SH-SY5Y (cell line): ENCODE results near the gene ABCC4.

Experiments used
- GATA2 ChIP-seq: IDR thresholded peaks from 2 replicates; pipeline ENCODE4 v1.6.1; 2011; ENCODE audit warnings: mild to moderate bottlenecking, low read depth, low read length
- GATA3 ChIP-seq: IDR thresholded peaks from 2 replicates; pipeline ENCODE4 v1.6.1; 2011; ENCODE audit warnings: low read depth, mild to moderate bottlenecking, low read length, moderate library complexity

DNA sequence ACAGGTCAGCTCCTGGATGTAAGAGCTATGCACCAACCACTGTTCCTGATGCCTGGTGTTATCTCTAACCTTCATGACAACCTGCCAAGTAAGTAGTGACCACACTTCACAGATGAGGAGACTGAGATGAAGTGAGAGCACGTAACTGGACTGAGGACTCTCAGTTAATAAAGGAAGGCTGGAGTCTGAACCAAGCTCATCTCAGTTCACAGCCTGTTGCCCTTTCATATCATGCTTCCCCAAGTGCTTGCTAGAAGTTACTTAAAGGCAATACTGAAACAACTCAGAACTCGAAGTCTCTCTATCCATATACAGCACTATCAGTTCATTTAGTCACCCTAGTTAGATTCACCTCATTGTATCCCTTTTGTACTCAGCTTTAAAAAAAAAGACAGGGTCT lies 119.7 kb downstream of the ABCC4 start:
- no peak for TF ChIP-seq GATA2
- TF ChIP-seq GATA3, result no peak
